ENCODE measurements around the gene SYT6.

Gene SYT6

DNA sequence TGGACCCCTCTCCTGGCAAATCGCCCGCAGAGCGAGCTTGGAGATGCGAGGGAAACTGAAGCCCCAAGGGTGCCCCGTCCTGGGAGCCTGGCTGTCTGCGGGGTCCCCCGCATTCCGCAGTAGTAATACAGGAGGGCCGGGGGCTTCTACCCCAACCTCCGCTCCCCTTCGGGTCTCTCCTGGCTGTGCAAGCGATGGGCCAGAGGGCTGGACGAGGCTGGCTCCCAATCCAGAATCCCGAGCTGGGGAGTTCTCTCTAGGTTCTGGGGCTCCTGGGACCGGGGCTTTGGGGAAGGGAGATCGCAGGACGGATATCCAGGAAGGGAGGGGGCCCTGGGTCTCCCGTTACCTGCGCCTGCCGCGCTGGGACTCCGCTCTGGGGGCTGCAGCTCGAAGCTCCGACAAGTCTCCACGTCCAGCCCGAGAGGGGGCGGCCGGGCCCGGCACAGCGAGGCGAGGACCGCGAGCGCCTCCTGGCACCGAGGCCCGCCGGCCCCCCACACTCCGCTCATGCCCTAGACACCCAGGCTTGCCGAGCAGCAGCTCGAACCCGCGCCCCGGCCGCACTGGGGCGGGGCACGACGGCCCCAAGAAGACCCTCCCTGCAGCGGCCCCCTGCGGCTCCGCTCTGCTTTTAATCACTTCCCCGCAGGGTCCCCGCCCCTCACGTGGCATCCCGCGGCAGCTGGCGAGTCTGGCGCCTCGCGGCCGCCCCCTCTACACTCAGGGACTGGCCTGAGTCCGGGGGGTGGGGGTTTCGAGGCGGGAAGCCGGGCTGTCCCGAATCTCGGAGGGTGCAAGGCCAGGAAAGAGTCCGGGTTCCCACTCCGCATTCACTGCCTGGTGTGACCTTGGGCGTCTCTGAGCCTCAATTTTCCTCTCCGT is at the start of gene SYT6:
Gene SYT6 (minus strand): TSS at position 609 of the 885 bp plus-strand sequence. CDS start 97 bp downstream, at position 512.
- DNase-seq: peak in 5 of 51 donors; percentile 12 to 26 (median 17)

DNA sequence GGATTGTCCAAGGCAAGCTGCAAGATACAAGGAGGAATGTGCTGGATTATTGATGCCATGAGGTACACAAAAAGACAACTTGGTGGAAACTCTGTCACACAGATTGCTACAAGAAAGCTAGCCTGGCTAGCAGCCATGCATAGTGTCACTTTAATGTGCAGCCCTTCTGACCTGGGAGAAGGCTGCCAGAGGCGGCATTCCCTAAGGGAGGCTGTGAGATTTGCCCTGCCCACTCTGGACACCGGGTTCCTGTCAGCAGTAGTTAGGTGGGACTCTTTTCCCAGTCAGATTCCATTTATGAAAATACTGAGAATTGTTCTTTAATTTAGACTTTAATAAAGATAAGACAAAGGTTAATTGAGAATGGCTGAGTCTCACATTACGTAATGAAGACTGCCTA is 47.8 kb upstream of the SYT6 start:
- no peak for DNase-seq

DNA sequence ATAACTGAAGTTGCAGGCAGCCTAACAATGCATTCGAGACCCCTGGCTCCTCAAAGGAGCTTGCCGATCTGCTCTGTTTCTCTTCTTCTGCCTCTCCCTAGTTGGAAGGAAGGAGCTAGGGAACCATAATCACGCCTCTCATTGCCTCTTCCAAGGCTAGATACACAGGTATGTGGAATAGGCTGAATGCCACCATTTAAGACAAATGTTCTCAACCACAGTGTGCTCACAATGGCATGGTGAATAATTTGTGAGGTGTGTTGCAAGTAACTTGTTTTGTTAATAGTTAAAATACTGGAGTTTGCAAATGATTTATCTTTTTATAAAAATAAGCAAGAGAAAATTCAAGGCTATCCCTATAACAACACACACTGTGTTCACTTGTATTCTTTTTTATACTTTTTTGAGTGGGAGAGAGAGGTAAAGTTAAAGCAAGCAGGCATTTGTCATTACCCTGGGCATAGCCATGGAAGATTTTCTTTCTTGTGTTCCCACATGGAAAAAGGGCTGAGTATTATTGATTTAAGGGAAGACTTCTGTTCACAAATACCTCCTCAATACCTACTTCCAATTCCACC is 45.4 kb upstream of the SYT6 start:
- no peak for DNase-seq

DNA sequence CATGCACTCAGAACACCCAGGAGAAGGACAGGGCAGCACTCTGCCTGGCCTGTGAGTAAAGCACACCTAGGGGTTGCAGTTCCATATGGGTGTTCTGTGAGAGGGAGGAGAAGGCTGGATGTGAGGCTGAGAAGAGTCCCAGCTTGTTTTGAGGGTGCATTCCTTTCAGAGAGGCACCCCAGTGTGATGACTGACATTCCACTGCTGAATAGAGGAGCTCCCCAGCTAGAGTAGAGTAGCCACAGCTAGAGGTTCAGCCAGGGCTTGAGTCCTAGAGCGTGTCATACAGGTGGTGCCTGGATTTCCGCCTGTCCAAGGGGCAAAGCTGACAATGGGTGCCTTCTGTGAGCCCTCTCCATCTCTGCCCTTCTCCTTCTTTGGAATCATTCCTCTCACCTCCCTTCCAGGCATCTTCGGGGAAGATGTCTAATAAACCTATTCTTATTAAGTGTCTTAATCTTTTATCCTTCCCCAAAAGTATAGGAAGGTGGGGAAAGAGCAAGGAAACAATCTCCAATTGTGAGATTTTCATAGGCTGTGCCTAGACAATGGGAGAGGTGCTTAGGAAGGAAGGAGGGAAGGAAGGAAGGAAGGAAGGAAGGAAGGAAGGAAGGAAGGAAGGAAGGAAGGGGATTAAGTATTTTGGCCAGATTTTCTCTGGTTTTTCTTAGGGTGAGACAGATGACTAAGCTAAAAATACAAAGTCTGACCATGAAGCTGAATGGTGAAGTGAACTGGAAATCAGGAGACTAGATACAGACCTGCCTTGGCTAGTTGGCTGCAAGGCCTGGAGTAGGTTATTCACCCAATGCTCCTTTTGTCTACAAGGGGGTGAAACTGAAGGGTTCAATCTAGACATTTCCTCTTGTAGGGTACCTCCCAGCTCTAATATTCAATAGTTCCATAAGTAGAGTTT is 43.6 kb upstream of the SYT6 start:
- DNase-seq: no peak

DNA sequence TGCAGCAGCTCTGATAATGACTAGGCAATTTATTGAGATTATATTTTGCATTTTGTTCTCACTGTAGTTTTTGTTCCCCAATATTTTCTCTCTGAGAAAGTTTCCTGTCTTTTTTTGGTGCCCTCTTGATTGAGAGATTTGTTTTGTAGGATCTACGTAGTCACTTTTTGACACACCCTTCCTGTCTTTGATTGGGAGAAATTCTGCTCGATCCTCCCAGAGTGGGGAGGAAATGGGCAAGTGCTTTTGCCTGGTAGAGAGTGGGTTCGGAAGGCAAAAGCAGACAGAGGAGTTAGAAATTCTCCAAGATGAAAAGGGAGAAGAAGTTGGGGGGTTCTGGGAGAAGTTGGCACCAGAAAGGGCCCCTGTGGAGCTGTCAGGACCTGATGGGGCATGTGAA is 42.1 kb upstream of the SYT6 start:
- DNase-seq: no peak

DNA sequence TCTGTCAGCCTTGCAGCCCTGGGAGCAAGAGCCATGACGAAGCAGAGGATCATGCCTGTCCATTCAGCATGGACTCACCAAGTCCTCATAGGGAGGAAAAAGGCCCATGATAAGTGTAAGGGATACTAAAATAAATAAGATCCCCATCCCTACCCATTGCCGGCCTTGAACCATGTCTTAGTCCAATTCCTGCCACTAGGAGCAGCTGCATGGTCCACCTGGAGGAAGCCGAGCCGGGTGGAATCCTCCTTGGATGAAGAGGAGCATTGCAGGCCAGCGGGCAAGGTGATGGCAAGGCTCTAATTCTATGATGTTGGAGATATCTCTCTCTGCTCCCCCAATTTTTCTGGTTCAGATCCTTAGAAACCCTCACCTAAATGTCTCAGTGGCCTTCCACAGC is 38.7 kb upstream of the SYT6 start:
- DNase-seq: no peak

GRCh38 chr1:114189398-114189797 is 35.7 kb upstream of the SYT6 start:
- DNase-seq: no peak

- DNase-seq: no peak
Measured at GRCh38 chr1:114181356-114181755, 27.7 kb upstream of the SYT6 start.

DNA sequence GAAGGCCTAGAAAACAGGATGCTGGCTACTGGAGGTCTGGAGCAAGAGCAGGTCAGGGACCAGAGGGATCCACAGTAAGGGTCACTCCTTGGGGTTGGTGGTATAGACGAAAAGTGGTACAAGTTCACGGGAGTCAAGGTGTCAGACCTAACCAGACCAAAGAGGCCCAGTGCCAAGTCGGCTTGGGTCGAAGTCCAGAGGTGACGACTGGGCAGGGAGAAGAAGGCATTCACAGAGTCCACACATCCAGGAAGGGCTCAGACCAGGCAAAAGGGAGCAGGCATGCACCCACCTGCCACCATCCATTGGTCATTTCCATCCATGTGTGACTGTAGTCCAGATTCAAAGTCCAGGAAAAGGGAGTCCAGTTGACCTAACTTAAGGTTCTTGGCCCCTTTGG is 27.1 kb upstream of the SYT6 start:
- DNase-seq: no peak

DNA sequence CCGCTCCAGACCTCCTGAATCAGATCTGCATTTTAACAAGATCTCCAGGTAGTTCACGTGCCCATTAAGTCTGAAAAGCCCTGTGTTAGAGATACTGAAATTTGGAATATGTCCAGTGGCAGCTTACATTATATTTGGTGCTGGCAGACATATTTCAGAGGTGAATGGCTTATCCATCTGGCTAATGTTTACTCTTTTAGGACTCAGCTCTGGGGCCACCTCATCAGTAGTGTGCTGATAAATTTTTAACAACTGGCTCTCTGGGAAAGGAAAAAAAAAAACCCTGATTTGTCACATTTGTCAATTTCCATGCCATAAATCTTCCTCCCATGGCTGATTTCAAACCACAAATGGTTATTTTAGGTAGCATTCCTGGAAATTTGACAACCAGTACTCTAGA is 25.3 kb upstream of the SYT6 start:
- DNase-seq: no peak

DNA sequence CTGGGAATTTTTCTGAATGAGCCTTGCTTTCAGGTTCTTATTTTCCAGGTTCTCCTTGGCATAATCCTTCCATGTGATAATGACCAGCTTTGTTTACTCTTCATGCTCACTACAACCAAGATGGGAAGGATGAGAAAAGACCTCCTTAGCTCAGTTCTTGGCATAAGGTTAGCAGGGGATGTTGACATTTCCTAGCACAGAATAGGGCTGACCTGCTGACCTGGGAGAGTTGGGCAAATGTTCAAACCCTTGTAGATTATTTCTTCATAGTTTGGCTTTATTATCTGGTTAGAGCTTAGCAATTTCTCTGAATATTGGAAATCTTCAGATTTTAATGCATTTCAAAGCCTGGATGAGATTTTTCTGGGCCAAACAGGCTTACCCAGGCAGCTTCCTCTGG is 23.6 kb upstream of the SYT6 start:
- no peak for DNase-seq

DNA sequence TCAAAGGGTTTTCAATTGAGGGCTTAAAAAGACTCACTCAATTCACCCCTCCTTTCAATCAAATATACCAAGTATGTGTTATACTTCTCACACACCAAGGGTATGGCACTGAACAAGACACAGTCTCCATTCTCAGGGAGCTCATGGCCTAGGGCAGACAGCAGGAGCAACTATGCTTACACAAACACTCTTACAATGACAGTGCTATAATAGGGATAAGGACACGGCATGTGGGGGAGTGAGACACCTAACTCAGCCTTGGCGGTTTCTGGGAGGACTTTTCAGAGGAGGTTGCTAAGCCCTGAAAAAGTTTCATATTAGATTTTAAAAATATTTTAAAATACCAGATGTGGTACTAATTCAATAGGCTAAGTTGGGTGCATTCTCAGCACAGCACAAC is 22.7 kb upstream of the SYT6 start:
- DNase-seq: no peak

DNA sequence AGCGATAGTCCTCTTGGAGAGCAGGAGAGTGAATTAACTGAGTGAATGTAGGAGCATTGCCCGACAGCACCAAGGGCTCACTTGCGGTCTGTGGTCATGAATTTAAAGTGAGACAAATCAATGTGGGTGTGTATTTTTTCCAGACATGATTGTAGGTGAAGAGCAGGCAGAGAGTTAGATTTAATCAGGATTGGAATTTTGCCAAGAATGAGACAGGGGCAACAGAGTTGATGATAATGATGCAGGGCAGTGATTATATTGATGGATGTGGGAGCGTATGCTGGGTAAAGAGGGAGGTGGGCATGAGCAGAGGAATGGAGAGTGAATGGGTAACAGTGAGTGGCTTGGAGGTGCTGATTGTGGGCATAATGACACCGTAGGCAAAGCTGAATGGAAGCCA is 20.0 kb upstream of the SYT6 start:
- DNase-seq: no peak

DNA sequence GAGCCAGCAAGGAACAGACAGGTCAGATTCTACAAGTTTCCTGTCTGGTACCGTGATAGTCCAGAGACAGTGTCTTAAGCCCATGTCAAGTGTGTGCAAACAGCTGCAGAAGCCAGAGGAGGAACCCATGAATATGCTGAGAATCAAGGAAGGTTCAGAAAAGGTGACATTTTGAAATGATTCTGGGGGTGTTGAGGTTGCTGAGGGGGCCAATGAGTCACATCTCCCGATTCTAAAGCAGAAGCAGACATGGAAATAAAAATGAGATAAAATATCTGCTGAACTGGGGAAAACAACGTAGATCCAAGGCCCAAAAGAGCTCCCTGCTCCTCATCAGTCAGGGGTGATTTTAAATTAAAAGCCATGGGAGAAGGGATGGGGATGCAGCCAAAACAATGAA is 15.8 kb upstream of the SYT6 start:
- DNase-seq: no peak

GRCh38 chr1:114167226-114167625 is 13.6 kb upstream of the SYT6 start:
- no peak for DNase-seq

DNA sequence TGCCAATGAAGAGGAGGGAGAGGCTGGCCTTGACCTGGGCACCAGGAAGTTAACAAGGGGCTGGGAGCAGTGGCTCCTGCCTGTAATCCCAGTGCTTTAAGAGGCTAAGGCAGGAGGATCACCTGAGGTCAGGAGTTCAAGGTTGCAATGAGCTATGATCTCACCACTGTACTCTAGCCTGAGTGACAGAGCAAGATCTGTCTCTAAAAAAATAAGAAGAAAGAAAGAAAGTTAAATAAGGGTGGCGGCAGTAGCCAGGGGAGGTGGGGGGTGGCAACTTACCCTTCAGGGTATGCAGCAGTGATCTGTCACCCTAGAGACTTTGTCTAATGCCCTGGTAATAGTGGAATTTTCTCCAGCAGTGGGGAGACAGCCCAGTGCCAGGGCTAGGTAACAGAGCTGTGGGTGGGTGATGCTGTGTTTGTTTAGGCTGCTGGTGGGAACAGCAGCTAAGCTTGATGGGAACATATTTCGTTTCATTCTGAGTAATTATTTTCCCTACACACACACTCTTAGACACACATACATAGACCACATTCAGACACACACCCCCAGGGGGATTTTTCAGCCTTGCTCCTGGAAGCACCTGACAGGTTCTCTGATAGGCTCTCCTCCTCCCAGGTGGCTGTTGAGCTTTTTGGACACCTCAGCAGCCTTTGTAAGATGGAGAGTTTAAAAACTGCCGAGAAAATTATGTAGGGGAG is 11.3 kb upstream of the SYT6 start:
- DNase-seq: no peak

DNA sequence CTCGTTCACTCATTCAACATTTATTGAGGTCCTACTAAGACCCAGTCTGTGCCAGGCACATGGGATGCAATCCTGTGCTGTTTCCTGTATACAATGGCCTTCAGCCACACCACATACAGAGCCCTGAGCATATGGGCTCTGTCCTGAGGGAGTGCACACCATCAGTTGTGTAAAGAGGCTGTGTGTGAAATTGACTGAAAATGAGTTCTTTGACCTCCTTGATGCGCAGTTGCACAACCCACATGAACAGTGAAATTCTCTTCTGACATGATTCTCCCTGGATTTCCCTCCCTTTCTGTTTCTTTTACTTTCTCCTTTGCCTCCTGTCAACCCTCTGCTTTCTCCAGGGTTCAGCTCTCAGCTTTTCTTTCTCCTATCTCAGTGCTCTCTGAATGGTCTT is 6.3 kb upstream of the SYT6 start:
- no peak for DNase-seq

DNA sequence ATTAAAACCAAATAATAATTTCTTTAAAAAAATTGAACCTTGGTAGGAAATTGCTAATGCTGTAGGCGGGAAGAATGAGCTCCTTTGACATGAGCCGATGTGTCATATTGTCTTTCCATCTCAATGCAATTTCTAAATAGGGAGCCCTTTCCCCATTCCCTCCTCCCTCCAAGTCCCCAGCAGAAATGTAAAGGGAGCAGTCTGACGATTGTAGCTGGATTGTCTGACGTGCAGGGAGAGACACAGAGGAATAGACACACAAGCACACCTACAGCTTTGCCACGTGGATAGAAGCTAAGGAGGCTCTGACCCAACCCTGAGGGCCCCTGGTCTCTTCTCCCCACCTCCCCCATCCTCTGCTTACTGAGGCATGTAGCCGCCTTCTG is 3.6 kb upstream of the SYT6 start:
- DNase-seq: no peak

DNA sequence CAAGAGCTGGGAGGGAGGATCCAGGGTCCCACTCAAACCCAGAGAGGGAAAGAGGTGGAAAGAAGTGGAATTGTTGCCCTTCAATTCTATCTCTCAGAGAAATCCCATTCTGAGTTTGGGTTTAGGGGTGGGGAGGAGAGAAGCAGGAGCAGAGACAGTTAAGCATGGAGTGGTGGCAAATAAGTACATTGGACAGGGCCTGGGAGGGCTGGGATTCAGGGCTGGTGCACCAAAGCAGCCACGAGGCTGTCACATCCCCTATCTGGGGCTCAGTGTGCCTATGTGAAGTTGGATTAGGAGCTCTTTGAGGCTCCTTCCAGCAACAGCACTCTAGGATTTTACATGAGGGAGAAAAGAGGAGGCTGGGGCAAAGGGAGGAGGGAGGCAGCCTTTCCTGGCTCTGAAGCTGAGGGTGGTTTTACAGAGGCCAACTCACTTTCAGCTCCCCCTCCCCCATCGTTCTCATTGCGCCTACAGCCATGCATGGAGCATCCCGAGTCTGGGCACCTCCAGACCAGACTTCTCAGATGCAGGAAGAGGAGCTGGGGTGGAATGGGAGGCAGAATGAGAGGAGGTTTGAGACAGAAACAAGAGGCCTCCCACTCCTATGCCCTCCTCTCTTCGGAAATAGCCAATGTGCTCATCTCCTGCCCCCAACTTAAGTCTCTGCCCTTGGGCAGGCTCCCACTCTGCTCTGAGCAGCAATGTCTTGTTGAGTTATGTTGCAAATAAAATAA is 3.0 kb upstream of the SYT6 start:
- DNase-seq: no peak

DNA sequence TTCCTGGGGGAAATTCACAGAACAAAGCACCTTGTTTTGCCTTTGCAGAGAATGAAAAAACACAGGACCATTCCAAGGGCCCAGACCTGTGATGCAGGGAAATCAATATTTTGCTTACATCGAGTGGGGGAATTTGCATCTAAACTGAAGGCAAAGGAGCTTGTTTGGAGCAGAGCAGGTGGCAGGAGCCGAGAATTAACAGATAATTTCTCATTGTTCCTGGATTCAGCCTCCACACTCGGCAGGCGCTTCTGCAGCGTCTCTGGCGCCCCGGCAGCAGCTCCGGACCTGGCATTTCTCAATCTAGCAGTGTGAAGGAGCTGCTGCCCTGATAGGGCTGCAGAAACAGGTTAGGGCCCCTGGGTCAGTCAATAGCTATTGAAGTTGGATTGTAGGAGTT is 2.0 kb upstream of the SYT6 start:
- peak in 1 of 51 donors; percentile 24 for DNase-seq

- peak in 2 of 51 donors; percentile 5 to 27 for DNase-seq
Measured at GRCh38 chr1:114154963-114155322, 1.3 kb upstream of the SYT6 start.
